ENCODE results near the gene ARMC2.

The ARMC2 gene

GRCh38 chr6:108916026-108916686 is 67.9 kb downstream of the ARMC2 start:
- no peaks in the 10 kb centered on the region for H3K27me3 ChIP-seq (replicated peaks)
- TF ChIP-seq CTCF (IDR thresholded peaks at IDR 0.05; ENCODE audit: low read depth, low read length, missing control alignments) = no peak
- in situ Hi-C loops (cut with HindIII; ENCODE audit: low pct_ligation_motif_present, low sequenced_read_pairs) = no loop called here
- H3K36me3 ChIP-seq (replicated peaks) = no peaks in the 10 kb centered on the region
- H3K4me3 ChIP-seq (ENCODE audit: low read depth, low read length) = no peak overlapping the region
- no peak overlapping the region for H3K27ac ChIP-seq
- DNase-seq = no peak

GRCh38 chr6:108920751-108921150 is 72.5 kb downstream of the ARMC2 start:
- TF ChIP-seq CTCF (IDR thresholded peaks at IDR 0.05; ENCODE audit: low read depth, low read length, missing control alignments) = no peak
- in situ Hi-C loops (cut with HindIII; ENCODE audit: low pct_ligation_motif_present, low sequenced_read_pairs) = no loop called here
- DNase-seq = no peak
- H3K27me3 ChIP-seq (replicated peaks) = no peaks in the 10 kb centered on the region
- no peaks in the 10 kb centered on the region for H3K36me3 ChIP-seq (replicated peaks)
- H3K4me3 ChIP-seq (ENCODE audit: low read depth, low read length) = no peak overlapping the region
- H3K27ac ChIP-seq = no peak overlapping the region

- no peaks in the 10 kb centered on the region for H3K36me3 ChIP-seq (replicated peaks)
- no peak overlapping the region for H3K27ac ChIP-seq
- H3K4me3 ChIP-seq (ENCODE audit: low read depth, low read length) = no peak overlapping the region
- in situ Hi-C loops (cut with HindIII; ENCODE audit: low pct_ligation_motif_present, low sequenced_read_pairs) = no loop called here
- no peaks in the 10 kb centered on the region for H3K27me3 ChIP-seq (replicated peaks)
- TF ChIP-seq CTCF (IDR thresholded peaks at IDR 0.05; ENCODE audit: low read depth, low read length, missing control alignments) = no peak
- DNase-seq = no peak
Observed at GRCh38 chr6:108921547-108922361, 73.5 kb downstream of the ARMC2 start.

GRCh38 chr6:108922499-108922898 is 74.3 kb downstream of the ARMC2 start:
- H3K36me3 ChIP-seq (replicated peaks) = no peaks in the 10 kb centered on the region
- no peak for TF ChIP-seq CTCF (IDR thresholded peaks at IDR 0.05; ENCODE audit: low read depth, low read length, missing control alignments)
- no peak overlapping the region for H3K4me3 ChIP-seq (ENCODE audit: low read depth, low read length)
- no peak for DNase-seq
- in situ Hi-C loops (cut with HindIII; ENCODE audit: low pct_ligation_motif_present, low sequenced_read_pairs) = no loop called here
- no peak overlapping the region for H3K27ac ChIP-seq
- no peaks in the 10 kb centered on the region for H3K27me3 ChIP-seq (replicated peaks)

GRCh38 chr6:108927927-108928326 is 79.7 kb downstream of the ARMC2 start:
- no peak overlapping the region for H3K27ac ChIP-seq
- DNase-seq = no peak
- TF ChIP-seq CTCF (IDR thresholded peaks at IDR 0.05; ENCODE audit: low read depth, low read length, missing control alignments) = no peak
- H3K4me3 ChIP-seq (ENCODE audit: low read depth, low read length) = no peak overlapping the region
- in situ Hi-C loops (cut with HindIII; ENCODE audit: low pct_ligation_motif_present, low sequenced_read_pairs) = no loop called here
- no peaks in the 10 kb centered on the region for H3K27me3 ChIP-seq (replicated peaks)
- no peaks in the 10 kb centered on the region for H3K36me3 ChIP-seq (replicated peaks)

All from brain microvascular endothelial cell (primary cell).